ENCODE data around the gene SV2C.

DNA sequence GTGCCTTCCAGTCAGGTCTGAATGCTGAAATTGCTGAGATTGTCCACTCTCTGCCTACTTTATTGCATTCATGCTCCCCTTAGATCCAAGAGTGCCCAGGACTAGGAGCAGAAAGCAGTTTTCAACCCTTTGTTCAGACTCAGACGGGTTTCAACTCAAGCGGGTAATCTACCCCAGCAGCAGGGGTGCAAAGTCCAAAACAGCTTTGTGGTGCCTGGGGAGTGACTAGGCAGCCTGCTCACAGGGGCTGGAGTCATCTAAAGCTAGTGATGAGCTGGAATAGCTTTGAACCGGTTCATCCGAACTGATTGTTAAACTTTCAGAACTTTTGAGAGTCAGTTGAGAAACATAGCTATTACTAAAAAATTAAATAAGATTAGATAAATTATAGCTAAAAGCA is 248.9 kb downstream of the SV2C start:
- TF ChIP-seq, protein P1, sequence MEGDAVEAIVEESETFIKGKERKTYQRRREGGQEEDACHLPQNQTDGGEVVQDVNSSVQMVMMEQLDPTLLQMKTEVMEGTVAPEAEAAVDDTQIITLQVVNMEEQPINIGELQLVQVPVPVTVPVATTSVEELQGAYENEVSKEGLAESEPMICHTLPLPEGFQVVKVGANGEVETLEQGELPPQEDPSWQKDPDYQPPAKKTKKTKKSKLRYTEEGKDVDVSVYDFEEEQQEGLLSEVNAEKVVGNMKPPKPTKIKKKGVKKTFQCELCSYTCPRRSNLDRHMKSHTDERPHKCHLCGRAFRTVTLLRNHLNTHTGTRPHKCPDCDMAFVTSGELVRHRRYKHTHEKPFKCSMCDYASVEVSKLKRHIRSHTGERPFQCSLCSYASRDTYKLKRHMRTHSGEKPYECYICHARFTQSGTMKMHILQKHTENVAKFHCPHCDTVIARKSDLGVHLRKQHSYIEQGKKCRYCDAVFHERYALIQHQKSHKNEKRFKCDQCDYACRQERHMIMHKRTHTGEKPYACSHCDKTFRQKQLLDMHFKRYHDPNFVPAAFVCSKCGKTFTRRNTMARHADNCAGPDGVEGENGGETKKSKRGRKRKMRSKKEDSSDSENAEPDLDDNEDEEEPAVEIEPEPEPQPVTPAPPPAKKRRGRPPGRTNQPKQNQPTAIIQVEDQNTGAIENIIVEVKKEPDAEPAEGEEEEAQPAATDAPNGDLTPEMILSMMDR (IDR thresholded peaks at IDR 0.05; ENCODE audit: low read depth, low read length, missing input control), result no peak
- TF ChIP-seq, protein P2, sequence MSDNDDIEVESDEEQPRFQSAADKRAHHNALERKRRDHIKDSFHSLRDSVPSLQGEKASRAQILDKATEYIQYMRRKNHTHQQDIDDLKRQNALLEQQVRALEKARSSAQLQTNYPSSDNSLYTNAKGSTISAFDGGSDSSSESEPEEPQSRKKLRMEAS (IDR thresholded peaks at IDR 0.05), result no peak
- TF ChIP-seq HNF4G (IDR thresholded peaks at IDR 0.05) (peak; percentile 55), JUND (IDR thresholded peaks at IDR 0.05) (no peak), SP1 (IDR thresholded peaks at IDR 0.05) (peak; percentile 72)
- TF ChIP-seq, protein P3, sequence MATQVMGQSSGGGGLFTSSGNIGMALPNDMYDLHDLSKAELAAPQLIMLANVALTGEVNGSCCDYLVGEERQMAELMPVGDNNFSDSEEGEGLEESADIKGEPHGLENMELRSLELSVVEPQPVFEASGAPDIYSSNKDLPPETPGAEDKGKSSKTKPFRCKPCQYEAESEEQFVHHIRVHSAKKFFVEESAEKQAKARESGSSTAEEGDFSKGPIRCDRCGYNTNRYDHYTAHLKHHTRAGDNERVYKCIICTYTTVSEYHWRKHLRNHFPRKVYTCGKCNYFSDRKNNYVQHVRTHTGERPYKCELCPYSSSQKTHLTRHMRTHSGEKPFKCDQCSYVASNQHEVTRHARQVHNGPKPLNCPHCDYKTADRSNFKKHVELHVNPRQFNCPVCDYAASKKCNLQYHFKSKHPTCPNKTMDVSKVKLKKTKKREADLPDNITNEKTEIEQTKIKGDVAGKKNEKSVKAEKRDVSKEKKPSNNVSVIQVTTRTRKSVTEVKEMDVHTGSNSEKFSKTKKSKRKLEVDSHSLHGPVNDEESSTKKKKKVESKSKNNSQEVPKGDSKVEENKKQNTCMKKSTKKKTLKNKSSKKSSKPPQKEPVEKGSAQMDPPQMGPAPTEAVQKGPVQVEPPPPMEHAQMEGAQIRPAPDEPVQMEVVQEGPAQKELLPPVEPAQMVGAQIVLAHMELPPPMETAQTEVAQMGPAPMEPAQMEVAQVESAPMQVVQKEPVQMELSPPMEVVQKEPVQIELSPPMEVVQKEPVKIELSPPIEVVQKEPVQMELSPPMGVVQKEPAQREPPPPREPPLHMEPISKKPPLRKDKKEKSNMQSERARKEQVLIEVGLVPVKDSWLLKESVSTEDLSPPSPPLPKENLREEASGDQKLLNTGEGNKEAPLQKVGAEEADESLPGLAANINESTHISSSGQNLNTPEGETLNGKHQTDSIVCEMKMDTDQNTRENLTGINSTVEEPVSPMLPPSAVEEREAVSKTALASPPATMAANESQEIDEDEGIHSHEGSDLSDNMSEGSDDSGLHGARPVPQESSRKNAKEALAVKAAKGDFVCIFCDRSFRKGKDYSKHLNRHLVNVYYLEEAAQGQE (IDR thresholded peaks at IDR 0.05), result no peak

Data from liver (tissue), 3 donors.